ENCODE measurements around the gene BTN2A1.

The BTN2A1 gene

DNA sequence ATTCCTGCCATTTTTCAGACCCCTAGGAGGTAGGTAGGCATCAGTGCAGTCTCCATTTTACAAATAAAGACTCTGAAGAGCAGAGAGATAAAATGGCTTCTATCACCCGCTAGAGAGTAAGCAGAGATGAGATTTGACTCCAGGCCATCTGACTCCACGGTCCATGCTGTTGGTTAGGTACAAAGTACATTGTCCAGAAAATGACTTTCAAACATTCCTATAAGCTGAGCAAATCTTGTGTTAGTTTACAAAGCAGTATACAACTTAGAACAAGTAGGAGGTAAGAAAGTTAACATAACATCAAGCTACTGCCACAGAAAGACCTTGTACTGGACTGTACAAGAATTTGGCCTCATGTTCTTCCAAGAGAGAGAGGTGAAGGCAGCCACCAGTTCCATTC is 57.2 kb downstream of the BTN2A1 start:
- TF ChIP-seq, protein P1, sequence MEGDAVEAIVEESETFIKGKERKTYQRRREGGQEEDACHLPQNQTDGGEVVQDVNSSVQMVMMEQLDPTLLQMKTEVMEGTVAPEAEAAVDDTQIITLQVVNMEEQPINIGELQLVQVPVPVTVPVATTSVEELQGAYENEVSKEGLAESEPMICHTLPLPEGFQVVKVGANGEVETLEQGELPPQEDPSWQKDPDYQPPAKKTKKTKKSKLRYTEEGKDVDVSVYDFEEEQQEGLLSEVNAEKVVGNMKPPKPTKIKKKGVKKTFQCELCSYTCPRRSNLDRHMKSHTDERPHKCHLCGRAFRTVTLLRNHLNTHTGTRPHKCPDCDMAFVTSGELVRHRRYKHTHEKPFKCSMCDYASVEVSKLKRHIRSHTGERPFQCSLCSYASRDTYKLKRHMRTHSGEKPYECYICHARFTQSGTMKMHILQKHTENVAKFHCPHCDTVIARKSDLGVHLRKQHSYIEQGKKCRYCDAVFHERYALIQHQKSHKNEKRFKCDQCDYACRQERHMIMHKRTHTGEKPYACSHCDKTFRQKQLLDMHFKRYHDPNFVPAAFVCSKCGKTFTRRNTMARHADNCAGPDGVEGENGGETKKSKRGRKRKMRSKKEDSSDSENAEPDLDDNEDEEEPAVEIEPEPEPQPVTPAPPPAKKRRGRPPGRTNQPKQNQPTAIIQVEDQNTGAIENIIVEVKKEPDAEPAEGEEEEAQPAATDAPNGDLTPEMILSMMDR (IDR thresholded peaks at IDR 0.05; ENCODE audit: low read depth, low read length), result no peak

DNA sequence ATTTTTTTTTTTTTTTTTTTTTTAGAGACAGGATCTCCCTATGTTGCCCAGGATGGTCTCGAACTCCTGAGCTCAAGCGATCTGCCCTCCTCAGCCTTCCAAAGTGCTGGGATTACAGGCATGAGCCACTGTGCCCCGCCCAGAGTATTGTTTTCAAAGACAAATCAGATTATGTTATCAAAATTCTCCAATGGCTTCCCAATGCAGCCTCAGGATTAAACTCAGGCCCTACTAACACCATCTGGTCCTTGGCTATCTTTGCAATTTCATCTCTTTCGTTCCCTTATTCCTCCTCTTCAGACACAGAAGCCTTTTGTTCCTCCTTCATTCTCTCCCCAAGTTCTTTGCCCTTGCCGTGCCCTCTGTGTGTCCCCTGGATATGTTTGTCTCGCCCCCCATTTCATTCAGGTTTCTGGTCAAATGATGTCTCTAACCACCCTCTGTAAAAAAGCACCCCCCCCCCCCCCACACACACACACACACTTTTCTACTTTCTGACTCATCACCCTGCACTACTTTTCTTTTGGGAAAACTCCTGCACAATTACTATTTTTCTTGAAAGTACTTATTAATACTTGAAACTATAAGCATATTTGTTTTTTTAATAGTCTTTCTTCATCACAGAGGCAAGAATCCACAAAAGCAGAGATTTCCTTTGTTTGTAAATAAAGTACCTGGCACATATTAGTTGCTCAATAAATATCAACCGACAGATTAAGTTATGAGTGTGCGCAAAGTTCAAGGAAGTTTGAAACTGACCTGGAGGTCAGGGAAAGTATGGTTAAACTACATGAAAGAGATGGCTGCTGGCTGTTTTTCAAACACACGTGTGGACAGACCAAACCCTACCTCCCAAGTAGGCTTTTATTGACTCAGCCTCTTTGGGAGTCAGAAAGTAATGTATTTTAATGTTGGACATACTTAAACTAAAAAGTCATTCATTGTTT is 59.0 kb downstream of the BTN2A1 start:
- no peak for DNase-seq (ENCODE audit: extremely low read depth, low read depth)
- TF ChIP-seq, protein P1 (IDR thresholded peaks at IDR 0.05; ENCODE audit: low read depth, low read length), result no peak

More for the DNA sequence above, 57.2 kb downstream of the BTN2A1 start:
- no peak for DNase-seq (ENCODE audit: extremely low read depth, low read depth)
